ENCODE measurements around the gene STIM2.

DNA sequence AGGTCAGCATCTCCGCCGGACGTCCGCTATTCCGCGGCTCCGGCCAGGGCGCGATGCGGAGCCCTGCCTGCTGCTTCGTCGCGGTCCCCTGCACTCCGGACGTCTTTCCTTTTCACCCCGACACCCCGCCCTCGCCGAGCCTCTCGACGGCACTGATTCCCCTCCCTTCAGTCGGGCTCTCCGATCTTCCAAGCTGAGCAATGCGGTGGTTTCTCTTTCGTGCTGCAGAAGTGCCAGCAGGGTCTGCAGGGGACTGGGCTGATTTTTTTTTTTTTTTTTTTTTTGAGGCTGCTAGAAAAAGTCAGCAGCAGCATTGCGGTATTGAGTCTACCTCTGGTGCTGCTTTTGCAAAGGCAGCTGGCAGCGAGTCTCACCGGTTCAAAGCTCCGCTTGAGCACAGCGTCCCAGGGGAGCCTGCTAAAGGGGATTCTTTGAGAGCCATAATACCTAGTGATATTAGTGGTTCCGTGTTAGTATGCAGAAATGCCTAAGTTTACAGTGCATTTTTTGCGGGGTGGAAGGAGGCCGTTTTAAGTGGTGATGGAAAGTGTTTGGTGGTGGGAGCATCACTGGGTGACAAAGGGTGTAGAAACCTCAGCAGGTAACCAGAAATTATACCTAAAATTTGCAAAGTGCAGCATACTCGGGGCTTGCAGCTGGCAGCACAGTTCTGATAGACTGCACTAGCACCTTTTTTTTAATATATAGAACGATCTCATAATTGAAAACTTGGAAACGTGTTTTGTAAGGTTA lies 969 bp downstream of the STIM2 start:
- TF ChIP-seq, protein P1, sequence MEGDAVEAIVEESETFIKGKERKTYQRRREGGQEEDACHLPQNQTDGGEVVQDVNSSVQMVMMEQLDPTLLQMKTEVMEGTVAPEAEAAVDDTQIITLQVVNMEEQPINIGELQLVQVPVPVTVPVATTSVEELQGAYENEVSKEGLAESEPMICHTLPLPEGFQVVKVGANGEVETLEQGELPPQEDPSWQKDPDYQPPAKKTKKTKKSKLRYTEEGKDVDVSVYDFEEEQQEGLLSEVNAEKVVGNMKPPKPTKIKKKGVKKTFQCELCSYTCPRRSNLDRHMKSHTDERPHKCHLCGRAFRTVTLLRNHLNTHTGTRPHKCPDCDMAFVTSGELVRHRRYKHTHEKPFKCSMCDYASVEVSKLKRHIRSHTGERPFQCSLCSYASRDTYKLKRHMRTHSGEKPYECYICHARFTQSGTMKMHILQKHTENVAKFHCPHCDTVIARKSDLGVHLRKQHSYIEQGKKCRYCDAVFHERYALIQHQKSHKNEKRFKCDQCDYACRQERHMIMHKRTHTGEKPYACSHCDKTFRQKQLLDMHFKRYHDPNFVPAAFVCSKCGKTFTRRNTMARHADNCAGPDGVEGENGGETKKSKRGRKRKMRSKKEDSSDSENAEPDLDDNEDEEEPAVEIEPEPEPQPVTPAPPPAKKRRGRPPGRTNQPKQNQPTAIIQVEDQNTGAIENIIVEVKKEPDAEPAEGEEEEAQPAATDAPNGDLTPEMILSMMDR (IDR thresholded peaks at IDR 0.05; ENCODE audit: low read length), result no peak
- no peak for TF ChIP-seq EZH2 (optimal IDR thresholded peaks at IDR 0.05; ENCODE audit: low read depth, low read length)

Measured in MM.1S (cell line).